CD4-positive, CD25-positive, alpha-beta regulatory T cell (primary cell): ENCODE measurements around the gene SLC1A7. TPM values are rescaled to one million over a fixed set of nuclear protein-coding genes. Genes with fewer than 3 reads are reported as not detected.

ENCODE experiments used
- ATAC-seq, 2 donors: fragments of 150-1000 bp; cut with Tn5 transposase; one replicate each; pipeline ENCODE4 v1.10.0; 2021; ENCODE audit warnings: low read depth in 2 of 2, moderate number of reproducible peaks in 2 of 2, moderate library complexity in 1 of 2
- DNase-seq, 3 donors: peaks; one replicate each; pipeline versions ENCODE4 v3.0.0 to v3.0.0-alpha.2; 2012 to 2022; ENCODE audit warnings: mixed read lengths in 1 of 3
- H3K27ac ChIP-seq: one replicate; pipeline ENCODE4 v1.7.0; 2013; ENCODE audit warnings: mild to moderate bottlenecking, low read length; ENCODE audit not compliant: insufficient read depth, poor library complexity, severe bottlenecking
- H3K27me3 ChIP-seq: one replicate; pipeline ENCODE4 v1.7.0; 2013; ENCODE audit warnings: low read length; ENCODE audit not compliant: control insufficient read depth, insufficient read depth
- H3K36me3 ChIP-seq: one replicate; pipeline ENCODE4 v1.7.0; 2013; ENCODE audit warnings: mild to moderate bottlenecking, low read length, moderate library complexity; ENCODE audit not compliant: control insufficient read depth, insufficient read depth
- H3K4me1 ChIP-seq: 2 replicates; pipeline ENCODE4 v1.7.0; 2013; ENCODE audit warnings: mild to moderate bottlenecking, low read length; ENCODE audit not compliant: insufficient read depth, control insufficient read depth, poor library complexity, severe bottlenecking
- H3K4me3 ChIP-seq: one replicate; pipeline ENCODE4 v1.7.0; 2013; ENCODE audit warnings: low read depth, mild to moderate bottlenecking, low read length, moderate library complexity
- H3K9me3 ChIP-seq, 2 experiments: 1 replicate in 1 of 2; 2 replicates in 1 of 2; pipeline ENCODE4 v1.7.0; 2013; ENCODE audit warnings: low read length in 2 of 2, mild to moderate bottlenecking in 1 of 2, moderate library complexity in 1 of 2; ENCODE audit not compliant: control insufficient read depth in 2 of 2
- H3K27ac Mint-ChIP-seq, 3 donors: one replicate each; pipeline ENCODE4 v1.8.0; 2020 to 2022; ENCODE audit warnings: mild to moderate bottlenecking in 3 of 3, mixed read lengths in 3 of 3, moderate library complexity in 2 of 3
- H3K27me3 Mint-ChIP-seq: one replicate; pipeline ENCODE4 v1.8.0; 2022; ENCODE audit warnings: mild to moderate bottlenecking, mixed read lengths
- H3K36me3 Mint-ChIP-seq: one replicate; pipeline ENCODE4 v1.8.0; 2020; ENCODE audit warnings: mixed read lengths
- H3K4me1 Mint-ChIP-seq, 4 donors: one replicate each; pipeline ENCODE4 v1.8.0; 2020 to 2022; ENCODE audit warnings: mixed read lengths in 4 of 4, mild to moderate bottlenecking in 1 of 4
- H3K4me3 Mint-ChIP-seq, 4 donors: one replicate each; pipeline ENCODE4 v1.8.0; 2020 to 2022; ENCODE audit warnings: mild to moderate bottlenecking in 4 of 4, mixed read lengths in 4 of 4, moderate library complexity in 3 of 4
- H3K9me3 Mint-ChIP-seq, 7 donors: one replicate each; pipeline ENCODE4 v1.8.0; 2020 to 2022; ENCODE audit warnings: mixed read lengths in 7 of 7, mild to moderate bottlenecking in 3 of 7, moderate library complexity in 2 of 7
- polyA plus RNA-seq, 4 donors: library from polyadenylated mRNA; unstranded; fragments of 300-500 nt; fragmentation: Illumina TruSeq; gene quantifications; one replicate each; pipeline ENCODE4 v1.2.3, GENCODE V29; 2021
- total RNA-seq: library from RNA; stranded (reverse); gene quantifications from one replicate; pipeline ENCODE4 v1.2.3, GENCODE V29; 2022

SLC1A7 gene
- total and polyA plus RNA-seq, 5 donors from 2014 or later, result not detected

- H3K4me3 ChIP-seq, result no peak overlapping the region
- no peaks in the 10 kb centered on the region for H3K4me1 Mint-ChIP-seq
- no peaks in the 10 kb centered on the region for H3K36me3 ChIP-seq
- H3K27ac ChIP-seq, result no peak overlapping the region
- H3K4me1 ChIP-seq, result no peaks in the 10 kb centered on the region
- H3K27me3 ChIP-seq, result no peaks in the 10 kb centered on the region
- no peaks in the 10 kb centered on the region for H3K27me3 Mint-ChIP-seq
- ATAC-seq (no peak), DNase-seq (peak in 1 of 3 donors; percentile 14)
- H3K36me3 Mint-ChIP-seq, result no peaks in the 10 kb centered on the region
- H3K9me3 ChIP-seq, result peaks cover 0 to 4% of the 10 kb centered on the region in 2 experiments
- H3K4me3 Mint-ChIP-seq, result no peak overlapping the region
- no peak overlapping the region for H3K27ac Mint-ChIP-seq
- peaks cover 0 to 6% (median 2%) of the 10 kb centered on the region in 7 donors for H3K9me3 Mint-ChIP-seq
Observed at GRCh38 chr1:53137729-53138128, 4.7 kb downstream of the SLC1A7 start.

DNA sequence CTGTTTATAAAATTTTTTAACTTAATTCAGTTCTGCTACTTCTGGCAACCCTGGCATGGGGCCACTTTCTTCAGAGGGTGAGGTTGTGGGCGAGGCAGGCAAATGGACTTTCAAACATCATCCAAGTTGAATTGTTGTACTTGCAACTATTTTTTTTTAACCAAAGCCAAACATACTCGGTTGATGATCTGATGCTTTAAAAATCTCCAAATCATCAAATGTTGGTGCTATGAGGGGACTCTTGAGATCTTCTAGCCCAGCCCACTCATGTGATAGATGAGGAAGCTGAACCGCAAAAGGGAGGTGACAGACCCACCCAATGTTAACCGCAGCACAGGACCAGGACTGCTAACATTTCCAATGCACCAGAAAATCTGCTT is 6.7 kb downstream of the SLC1A7 start:
- DNase-seq (peak in 1 of 3 donors; percentile 3), ATAC-seq (no peak)
- no peak overlapping the region for H3K27ac Mint-ChIP-seq
- H3K4me3 ChIP-seq, result no peak overlapping the region
- no peaks in the 10 kb centered on the region for H3K4me1 ChIP-seq
- no peaks in the 10 kb centered on the region for H3K4me1 Mint-ChIP-seq
- H3K36me3 ChIP-seq, result no peaks in the 10 kb centered on the region
- H3K4me3 Mint-ChIP-seq, result no peak overlapping the region
- no peaks in the 10 kb centered on the region for H3K36me3 Mint-ChIP-seq
- no peak overlapping the region for H3K27ac ChIP-seq
- no peaks in the 10 kb centered on the region for H3K27me3 Mint-ChIP-seq
- H3K27me3 ChIP-seq, result no peaks in the 10 kb centered on the region
- H3K9me3 ChIP-seq, result peaks cover 0 to 4% of the 10 kb centered on the region in 2 experiments
- peaks cover 0 to 6% (median 2%) of the 10 kb centered on the region in 7 donors for H3K9me3 Mint-ChIP-seq

DNA sequence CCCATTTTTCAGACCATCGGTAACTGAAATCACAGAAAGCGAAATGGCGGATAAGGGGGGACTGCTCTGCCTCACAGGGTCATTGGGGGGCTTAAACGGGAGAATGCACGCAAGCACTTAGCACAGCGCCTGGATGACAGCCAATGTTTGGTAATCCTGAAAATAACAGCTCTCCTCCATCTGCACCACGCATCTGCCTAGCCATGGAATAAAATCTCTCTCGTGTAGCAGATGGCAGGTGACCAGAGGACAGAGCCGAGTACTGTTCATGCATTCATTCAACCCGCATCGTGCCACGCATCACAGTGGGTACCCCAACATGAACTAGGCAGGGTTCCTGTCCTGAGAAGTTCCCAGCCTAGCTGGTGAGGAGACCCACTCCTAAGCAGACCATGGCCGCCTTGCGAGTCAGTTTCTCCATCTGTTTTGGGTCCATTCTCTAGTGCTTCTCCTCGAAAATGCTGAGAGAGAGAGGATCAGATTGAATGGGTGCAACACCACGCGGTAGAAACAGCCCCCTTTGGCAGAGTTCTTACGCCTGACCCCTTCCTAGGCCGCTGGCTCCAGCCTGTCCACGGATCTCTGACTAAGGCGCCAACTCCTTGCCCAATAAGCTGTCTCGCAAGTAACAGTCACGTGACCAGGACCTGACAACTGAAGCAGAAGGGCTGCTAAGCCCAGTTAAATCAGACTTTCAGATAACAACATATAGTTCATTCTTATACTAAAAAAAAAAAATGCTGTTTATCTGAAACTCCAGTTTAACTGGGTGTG is 7.3 kb downstream of the SLC1A7 start:
- no peak for DNase-seq
- no peak overlapping the region for H3K4me3 Mint-ChIP-seq
- H3K27me3 ChIP-seq, result no peaks in the 10 kb centered on the region
- H3K4me1 Mint-ChIP-seq, result no peaks in the 10 kb centered on the region
- H3K9me3 ChIP-seq, result peaks cover 0 to 4% of the 10 kb centered on the region in 2 experiments
- no peak overlapping the region for H3K27ac Mint-ChIP-seq
- no peaks in the 10 kb centered on the region for H3K27me3 Mint-ChIP-seq
- H3K4me3 ChIP-seq, result no peak overlapping the region
- ATAC-seq, result no peak
- H3K4me1 ChIP-seq, result no peaks in the 10 kb centered on the region
- peaks cover 0 to 6% (median 2%) of the 10 kb centered on the region in 7 donors for H3K9me3 Mint-ChIP-seq
- no peak overlapping the region for H3K27ac ChIP-seq
- no peaks in the 10 kb centered on the region for H3K36me3 ChIP-seq
- H3K36me3 Mint-ChIP-seq, result no peaks in the 10 kb centered on the region

DNA sequence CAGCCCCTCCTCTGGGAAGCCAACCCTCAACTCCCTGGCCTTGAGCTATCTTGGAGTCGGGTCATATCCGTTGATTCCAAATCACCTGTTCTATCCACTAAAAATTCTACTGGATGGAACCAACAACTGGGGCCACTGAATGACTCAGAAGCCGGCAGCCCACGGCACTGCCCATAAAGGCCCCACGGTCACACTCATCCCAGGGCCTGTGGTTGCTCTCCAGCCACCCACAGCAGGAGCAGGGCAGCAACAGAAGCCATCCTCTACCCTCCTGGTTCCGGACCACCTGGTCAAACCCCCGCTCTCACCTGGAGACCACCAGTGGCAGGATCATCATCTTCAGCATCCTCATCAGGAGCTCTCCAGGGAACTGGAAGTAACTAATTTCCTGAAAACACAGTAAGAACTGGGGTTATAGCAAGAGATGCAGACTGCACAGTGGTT is 8.4 kb downstream of the SLC1A7 start:
- Mint-ChIP-seq H3K27ac (no peak overlapping the region), H3K9me3 (peaks cover 0 to 6% (median 2%) of the 10 kb centered on the region in 7 donors), H3K36me3 (no peaks in the 10 kb centered on the region), H3K4me1 (no peaks in the 10 kb centered on the region), H3K4me3 (no peak overlapping the region), H3K27me3 (no peaks in the 10 kb centered on the region)
- ATAC-seq (no peak), DNase-seq (no peak)
- H3K4me3 ChIP-seq, result no peak overlapping the region
- H3K9me3 ChIP-seq, result peaks cover 0 to 4% of the 10 kb centered on the region in 2 experiments
- H3K36me3 ChIP-seq, result no peaks in the 10 kb centered on the region
- H3K27ac ChIP-seq, result no peak overlapping the region
- H3K27me3 ChIP-seq, result no peaks in the 10 kb centered on the region
- no peaks in the 10 kb centered on the region for H3K4me1 ChIP-seq

DNA sequence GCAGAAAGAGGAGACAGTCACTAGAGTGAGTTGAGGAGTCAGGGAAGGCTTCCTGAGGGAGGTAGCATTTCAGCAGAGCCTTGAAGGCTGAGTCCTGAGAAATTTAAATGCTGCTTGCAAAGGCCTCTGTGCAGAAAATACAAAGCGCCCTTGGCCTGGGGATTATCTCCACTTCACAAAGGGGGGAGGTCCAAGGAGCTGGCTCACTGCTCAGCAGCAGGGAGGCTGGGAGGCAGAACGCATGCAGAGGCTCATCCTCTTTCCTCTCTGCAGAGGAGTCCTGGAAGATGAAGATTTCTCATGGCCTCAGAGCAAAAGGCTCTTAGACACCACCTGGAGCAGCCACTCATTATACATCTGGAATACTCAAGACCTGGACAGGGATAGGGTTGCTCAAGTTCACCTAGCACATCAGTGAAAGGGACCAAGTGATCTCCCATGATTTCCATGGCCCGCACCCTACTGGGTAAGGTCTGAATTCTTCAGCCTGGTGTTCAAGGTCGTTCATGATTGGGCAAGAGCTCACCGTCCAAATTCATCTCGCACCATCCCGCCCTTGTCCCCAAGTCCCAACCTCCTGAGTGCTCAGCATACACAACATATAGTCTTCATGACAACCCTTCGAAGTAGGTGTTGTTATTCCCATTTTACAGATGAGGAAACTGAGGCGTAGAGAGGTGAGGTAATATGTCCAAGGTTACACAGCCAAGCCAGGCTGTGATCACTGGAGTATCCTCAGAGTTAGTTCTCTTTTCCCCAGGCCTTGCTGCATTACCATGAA is 9.0 kb downstream of the SLC1A7 start:
- H3K27ac Mint-ChIP-seq, result no peak overlapping the region
- ATAC-seq, result no peak

DNA sequence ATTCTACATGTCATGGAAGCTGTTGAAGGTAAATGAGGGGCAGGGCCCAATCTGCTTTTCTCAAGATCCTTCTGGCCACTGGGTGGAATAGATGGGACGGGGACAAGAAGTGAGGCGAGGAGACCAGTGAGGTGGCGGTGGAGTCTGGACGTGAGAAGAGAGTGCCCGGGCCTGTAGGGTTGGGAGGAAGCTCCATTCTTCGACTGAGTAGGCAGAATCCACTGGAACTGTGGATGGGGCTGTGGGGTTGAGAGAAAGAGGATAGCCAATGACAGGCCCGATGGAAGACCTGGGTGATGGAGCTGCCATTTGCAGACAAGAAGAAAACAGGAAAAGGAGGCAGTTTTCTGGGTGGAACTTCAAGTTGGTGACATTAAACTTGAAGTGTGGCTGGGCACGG is 10.3 kb downstream of the SLC1A7 start:
- no peaks in the 10 kb centered on the region for H3K9me3 ChIP-seq
- no peak overlapping the region for H3K4me3 Mint-ChIP-seq
- H3K4me1 Mint-ChIP-seq, result no peaks in the 10 kb centered on the region
- H3K4me3 ChIP-seq, result no peak overlapping the region
- no peaks in the 10 kb centered on the region for H3K27me3 Mint-ChIP-seq
- no peaks in the 10 kb centered on the region for H3K27me3 ChIP-seq
- ATAC-seq (no peak), DNase-seq (no peak)
- no peak overlapping the region for H3K27ac Mint-ChIP-seq
- no peak overlapping the region for H3K27ac ChIP-seq
- no peaks in the 10 kb centered on the region for H3K4me1 ChIP-seq
- H3K36me3 Mint-ChIP-seq, result no peaks in the 10 kb centered on the region
- peaks cover 0 to 2% (median 0%) of the 10 kb centered on the region in 7 donors for H3K9me3 Mint-ChIP-seq
- no peaks in the 10 kb centered on the region for H3K36me3 ChIP-seq

More for the DNA sequence above, 9.0 kb downstream of the SLC1A7 start:
- Mint-ChIP-seq H3K9me3 (peaks cover 0 to 6% (median 2%) of the 10 kb centered on the region in 7 donors), H3K4me3 (no peak overlapping the region), H3K36me3 (no peaks in the 10 kb centered on the region), H3K27me3 (no peaks in the 10 kb centered on the region), H3K4me1 (no peaks in the 10 kb centered on the region)
- H3K4me1 ChIP-seq, result no peaks in the 10 kb centered on the region
- DNase-seq, result no peak
- H3K27me3 ChIP-seq, result no peaks in the 10 kb centered on the region
- no peak overlapping the region for H3K4me3 ChIP-seq
- H3K36me3 ChIP-seq, result no peaks in the 10 kb centered on the region
- no peak overlapping the region for H3K27ac ChIP-seq
- H3K9me3 ChIP-seq, result peaks cover 0 to 4% of the 10 kb centered on the region in 2 experiments

DNA sequence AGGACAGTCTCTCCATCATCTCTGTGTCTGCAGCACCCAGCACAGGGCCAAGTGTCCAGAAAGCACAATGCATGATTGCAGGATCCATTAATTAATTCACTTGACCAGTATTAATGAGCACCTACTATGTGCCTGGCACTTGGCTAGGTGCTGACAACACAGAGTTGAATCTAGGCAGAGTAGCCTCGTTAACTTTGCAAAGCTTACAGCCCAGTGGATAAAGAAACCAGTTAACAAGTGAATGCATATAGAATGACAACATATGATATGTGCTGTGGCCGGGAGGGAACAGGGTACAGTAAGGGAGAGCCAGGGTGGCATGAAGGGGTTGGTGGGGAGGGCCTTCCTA is 10.9 kb downstream of the SLC1A7 start:
- H3K9me3 Mint-ChIP-seq, result no peaks in the 10 kb centered on the region
- no peak overlapping the region for H3K4me3 Mint-ChIP-seq
- H3K9me3 ChIP-seq, result no peaks in the 10 kb centered on the region
- DNase-seq, result no peak
- no peaks in the 10 kb centered on the region for H3K36me3 ChIP-seq
- H3K27ac ChIP-seq, result no peak overlapping the region
- H3K4me1 Mint-ChIP-seq, result no peaks in the 10 kb centered on the region
- H3K36me3 Mint-ChIP-seq, result no peaks in the 10 kb centered on the region
- H3K27me3 Mint-ChIP-seq, result no peaks in the 10 kb centered on the region
- no peak overlapping the region for H3K27ac Mint-ChIP-seq
- H3K27me3 ChIP-seq, result no peaks in the 10 kb centered on the region
- H3K4me1 ChIP-seq, result no peaks in the 10 kb centered on the region
- H3K4me3 ChIP-seq, result no peak overlapping the region
- no peak for ATAC-seq
